ENCODE data around the gene ALCAM.

DNA sequence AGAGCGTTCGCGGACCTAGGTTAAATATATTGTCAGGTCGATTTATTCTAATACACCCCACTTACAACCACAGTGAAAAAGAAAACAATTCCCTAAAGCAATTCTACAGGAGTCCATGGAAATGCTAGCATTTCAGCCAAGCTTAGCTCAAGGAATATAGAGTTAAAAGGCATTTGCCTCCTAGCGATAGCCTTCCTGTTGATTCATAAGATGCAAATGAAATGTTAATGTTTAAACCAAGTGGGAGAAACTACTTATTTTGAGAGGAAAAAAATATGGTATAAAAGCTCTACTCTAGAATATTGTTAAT is 1.7 kb upstream of the ALCAM start:
- TF ChIP-seq, protein P1, sequence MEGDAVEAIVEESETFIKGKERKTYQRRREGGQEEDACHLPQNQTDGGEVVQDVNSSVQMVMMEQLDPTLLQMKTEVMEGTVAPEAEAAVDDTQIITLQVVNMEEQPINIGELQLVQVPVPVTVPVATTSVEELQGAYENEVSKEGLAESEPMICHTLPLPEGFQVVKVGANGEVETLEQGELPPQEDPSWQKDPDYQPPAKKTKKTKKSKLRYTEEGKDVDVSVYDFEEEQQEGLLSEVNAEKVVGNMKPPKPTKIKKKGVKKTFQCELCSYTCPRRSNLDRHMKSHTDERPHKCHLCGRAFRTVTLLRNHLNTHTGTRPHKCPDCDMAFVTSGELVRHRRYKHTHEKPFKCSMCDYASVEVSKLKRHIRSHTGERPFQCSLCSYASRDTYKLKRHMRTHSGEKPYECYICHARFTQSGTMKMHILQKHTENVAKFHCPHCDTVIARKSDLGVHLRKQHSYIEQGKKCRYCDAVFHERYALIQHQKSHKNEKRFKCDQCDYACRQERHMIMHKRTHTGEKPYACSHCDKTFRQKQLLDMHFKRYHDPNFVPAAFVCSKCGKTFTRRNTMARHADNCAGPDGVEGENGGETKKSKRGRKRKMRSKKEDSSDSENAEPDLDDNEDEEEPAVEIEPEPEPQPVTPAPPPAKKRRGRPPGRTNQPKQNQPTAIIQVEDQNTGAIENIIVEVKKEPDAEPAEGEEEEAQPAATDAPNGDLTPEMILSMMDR (IDR thresholded peaks at IDR 0.05) = no peak
- no peak for TF ChIP-seq POLR2A (IDR thresholded peaks at IDR 0.05)
